HG03565 (cell line): ENCODE results near the gene FOXC1.

Experiments used
- ATAC-seq: cut with Tn5 transposase; IDR thresholded peaks from one replicate; pipeline ENCODE4 v1.9.1; 2021; ENCODE audit warnings: mild to moderate bottlenecking, moderate library complexity; ENCODE audit not compliant: unreplicated experiment

FOXC1 gene

GRCh38 chr6:1611572-1612298 is 2.0 kb downstream of the FOXC1 start:
- ATAC-seq = no peak

- no peak for ATAC-seq
These were observed 2.7 kb downstream of the FOXC1 start for GRCh38 chr6:1612299-1612973.

DNA sequence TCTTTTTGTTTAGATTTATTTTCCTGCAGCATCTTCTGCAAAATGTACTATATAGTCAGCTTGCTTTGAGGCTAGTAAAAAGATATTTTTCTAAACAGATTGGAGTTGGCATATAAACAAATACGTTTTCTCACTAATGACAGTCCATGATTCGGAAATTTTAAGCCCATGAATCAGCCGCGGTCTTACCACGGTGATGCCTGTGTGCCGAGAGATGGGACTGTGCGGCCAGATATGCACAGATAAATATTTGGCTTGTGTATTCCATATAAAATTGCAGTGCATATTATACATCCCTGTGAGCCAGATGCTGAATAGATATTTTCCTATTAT is 3.2 kb downstream of the FOXC1 start:
- no peak for ATAC-seq

DNA sequence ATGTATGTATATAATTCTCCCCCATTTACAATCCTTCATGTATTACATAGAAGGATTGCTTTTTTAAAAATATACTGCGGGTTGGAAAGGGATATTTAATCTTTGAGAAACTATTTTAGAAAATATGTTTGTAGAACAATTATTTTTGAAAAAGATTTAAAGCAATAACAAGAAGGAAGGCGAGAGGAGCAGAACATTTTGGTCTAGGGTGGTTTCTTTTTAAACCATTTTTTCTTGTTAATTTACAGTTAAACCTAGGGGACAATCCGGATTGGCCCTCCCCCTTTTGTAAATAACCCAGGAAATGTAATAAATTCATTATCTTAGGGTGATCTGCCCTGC is 3.6 kb downstream of the FOXC1 start:
- no peak for ATAC-seq

- no peak for ATAC-seq
These were observed 4.2 kb downstream of the FOXC1 start for GRCh38 chr6:1613688-1614447.

DNA sequence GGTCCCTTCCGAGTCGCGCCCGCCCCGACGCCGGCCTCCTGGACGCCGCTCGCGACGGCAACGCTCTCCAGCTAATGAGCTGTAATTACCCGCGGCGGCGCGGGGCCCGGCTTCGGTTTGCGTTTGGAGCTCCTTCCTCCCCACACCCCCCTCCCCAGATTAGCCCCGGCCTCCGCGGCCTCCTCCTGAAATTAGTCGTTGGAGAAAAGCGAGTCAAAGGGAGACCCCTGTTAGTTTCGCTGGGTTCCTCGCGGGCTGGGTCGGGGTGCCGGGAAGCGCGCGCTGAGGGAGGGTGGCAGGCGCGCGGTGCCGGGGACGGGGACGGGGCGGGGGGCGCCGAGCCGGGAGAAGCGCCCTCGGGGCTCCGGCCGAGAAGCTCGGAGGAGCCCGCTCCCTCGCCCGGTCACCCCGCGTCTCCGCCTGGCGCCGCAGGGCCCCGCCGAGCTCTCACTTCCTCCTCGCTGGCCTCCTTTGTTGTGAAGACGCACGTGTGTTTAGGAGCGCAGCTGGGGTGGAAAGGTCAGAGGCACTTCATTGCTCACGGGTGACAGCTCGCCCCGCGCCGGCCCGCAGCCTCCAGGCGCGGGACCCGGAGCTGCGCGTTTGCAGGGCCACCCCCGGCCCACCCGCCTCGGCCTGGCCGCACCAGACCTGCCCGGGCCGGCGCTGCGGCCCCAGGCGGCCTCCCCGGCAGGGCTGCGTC is 4.9 kb downstream of the FOXC1 start:
- no peak for ATAC-seq

DNA sequence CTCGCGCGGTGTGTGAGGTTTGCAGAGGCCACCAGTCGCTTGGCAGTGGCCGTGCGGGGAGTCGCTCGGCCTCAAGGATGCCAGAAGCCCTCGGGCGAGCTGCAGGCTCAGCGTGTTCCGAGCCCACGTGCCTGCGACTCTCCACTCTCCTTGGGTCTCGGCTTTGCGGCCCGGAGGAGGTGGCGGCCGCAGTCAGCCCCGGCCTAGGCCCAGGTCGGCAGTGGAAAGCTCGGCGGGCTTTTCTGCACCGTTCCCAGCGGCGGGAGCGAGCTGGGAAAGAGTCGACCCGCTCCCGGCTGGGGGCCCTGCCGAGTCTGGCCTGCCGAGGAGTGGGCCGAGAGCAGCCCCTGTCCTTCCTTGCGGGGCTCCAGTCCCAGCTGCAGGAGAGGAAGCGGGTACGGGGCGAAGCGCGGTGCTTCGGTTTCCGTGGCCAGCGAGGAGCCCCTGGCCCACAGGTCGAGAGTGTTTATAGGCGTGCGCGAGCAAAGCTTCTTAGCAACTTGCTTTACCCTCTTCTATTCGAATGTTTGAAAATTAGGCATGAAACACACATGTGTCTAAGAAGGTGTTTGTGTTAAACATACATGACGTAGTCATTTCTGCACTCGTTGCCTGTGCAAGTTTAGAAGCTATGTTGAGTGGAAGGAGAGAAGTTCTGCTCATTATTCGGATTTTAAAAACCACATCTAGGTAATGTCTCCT is 5.6 kb downstream of the FOXC1 start:
- no peak for ATAC-seq

- ATAC-seq = no peak
These were observed 6.2 kb downstream of the FOXC1 start for GRCh38 chr6:1615853-1616420.

DNA sequence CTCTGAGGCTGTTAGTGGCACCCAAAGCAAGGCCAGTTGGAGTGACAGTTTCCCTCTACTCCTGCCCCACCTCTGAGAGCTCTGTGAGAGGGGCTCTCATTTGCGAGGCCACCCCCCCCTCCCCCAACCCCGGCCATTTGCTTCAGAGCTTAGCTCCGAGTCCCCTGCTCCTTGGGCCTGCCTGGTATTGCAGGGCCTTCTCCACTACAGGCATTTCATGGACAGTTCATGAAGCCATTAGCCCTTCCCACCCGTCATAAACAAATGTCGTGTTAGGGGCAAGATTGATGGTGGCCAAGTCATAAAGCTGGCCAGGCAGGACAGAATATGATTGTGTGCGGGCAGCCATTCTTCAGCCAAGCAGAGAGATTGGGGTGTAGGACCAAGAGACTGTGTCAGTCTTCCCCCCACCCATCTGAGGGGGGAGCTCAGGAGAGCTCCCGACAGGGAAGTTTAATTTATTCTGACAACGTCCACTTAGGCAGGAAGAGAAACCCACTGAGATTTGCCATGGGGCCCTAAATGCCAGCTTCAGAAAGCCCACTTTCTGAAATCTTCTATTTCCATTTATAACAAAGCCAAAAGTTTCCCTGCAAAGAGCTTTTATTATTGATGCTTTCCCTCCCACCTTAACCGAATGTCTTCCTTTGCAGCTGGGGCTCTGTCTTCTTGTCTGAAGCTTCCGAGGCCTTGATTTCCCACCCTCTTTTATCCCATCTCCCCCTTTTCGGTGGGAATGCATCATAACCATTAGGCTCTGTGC is 7.2 kb downstream of the FOXC1 start:
- no peak for ATAC-seq

GRCh38 chr6:1617466-1618310 is 8.0 kb downstream of the FOXC1 start:
- ATAC-seq = no peak

- no peak for ATAC-seq
These were observed 8.8 kb downstream of the FOXC1 start for GRCh38 chr6:1618311-1619097.

DNA sequence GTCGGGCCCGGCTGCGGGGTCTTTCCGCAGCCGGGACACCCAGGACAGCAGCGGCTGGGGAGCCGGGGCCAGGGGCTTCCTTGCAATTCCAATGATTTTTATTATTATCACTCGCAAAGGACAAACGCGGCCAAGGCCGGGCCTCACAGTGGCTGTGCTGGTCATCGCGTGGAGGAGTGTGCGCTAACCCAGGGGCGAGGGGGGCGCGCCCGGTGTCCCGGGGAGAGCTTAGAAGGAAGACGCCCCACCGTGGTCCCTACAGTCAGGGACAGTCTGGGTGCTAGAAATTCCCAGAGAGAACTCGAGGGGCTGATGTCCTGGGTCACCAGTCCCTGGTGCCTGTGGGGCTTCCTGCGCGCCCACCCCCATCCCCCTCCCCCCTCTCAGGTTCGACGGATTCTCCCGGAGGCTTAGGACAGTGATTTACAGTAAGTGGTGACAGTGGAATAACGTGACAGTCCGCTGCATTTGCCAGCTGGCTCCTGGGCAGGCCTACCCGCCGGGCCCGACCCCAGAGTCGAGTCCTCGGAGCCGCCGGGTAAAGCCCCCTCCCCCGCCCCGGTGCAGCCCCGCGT is 9.5 kb downstream of the FOXC1 start:
- ATAC-seq = no peak

GRCh38 chr6:1619673-1620503 is 10.2 kb downstream of the FOXC1 start:
- ATAC-seq = no peak

- no peak for ATAC-seq
These were observed 10.9 kb downstream of the FOXC1 start for GRCh38 chr6:1620504-1621069.

- no peak for ATAC-seq
These were observed 11.5 kb downstream of the FOXC1 start for GRCh38 chr6:1621070-1621701.

- no peak for ATAC-seq
These were observed 12.6 kb downstream of the FOXC1 start for GRCh38 chr6:1622220-1622850.
